SKM-1 (cell line): Measurements from ENCODE around the gene XRCC6.
"Not testable (repeated sequence)": the region's sequence is repeated elsewhere in the genome, so short reads cannot be mapped to it uniquely, and the experiment has no call there.

Experiments used
- DNase-seq: peaks from one replicate; lab custom pipeline; 2025; ENCODE audit not compliant: unreplicated experiment; lab: John Stamatoyannopoulos, UW

The XRCC6 gene

GRCh38 chr22:41683616-41684015 lies 62.5 kb downstream of the XRCC6 start:
- no peak for DNase-seq

- no peak for DNase-seq
Measured at GRCh38 chr22:41684194-41684593, 63.1 kb downstream of the XRCC6 start.

- DNase-seq: not testable (repeated sequence)
Measured at GRCh38 chr22:41686890-41687289, 65.8 kb downstream of the XRCC6 start.

- no peak for DNase-seq
Measured at GRCh38 chr22:41687901-41688364, 66.8 kb downstream of the XRCC6 start.

- DNase-seq: peak; percentile 85
Measured at GRCh38 chr22:41688365-41689211, 67.5 kb downstream of the XRCC6 start, which contains the start of gene SNU13. SNU13 (minus strand) TSS chr22:41688867; CDS start chr22:41688796, 71 bp downstream.

- no peak for DNase-seq
Measured at GRCh38 chr22:41690476-41690875, 69.4 kb downstream of the XRCC6 start.

- DNase-seq: no peak
Measured at GRCh38 chr22:41695211-41695610, 74.1 kb downstream of the XRCC6 start.

- no peak for DNase-seq
Measured at GRCh38 chr22:41696703-41697102, 75.6 kb downstream of the XRCC6 start.

- peak; percentile 56 for DNase-seq
Measured at GRCh38 chr22:41697126-41697775, 76.2 kb downstream of the XRCC6 start.

GRCh38 chr22:41699264-41700107 lies 78.4 kb downstream of the XRCC6 start, which contains the start of gene MEI1:
MEI1 (plus strand) TSS chr22:41699503; CDS start chr22:41699539, 36 bp downstream.
- no peak for DNase-seq

GRCh38 chr22:41700108-41700364 lies 78.9 kb downstream of the XRCC6 start:
- DNase-seq: no peak

GRCh38 chr22:41702763-41703162 lies 81.7 kb downstream of the XRCC6 start:
- no peak for DNase-seq

GRCh38 chr22:41709341-41709740 lies 88.2 kb downstream of the XRCC6 start:
- no peak for DNase-seq

- no peak for DNase-seq
Measured at GRCh38 chr22:41713004-41713403, 91.9 kb downstream of the XRCC6 start.
